Measurements from ENCODE around the gene NHLRC4. TPM values are rescaled to one million over a fixed set of nuclear protein-coding genes. Genes with fewer than 3 reads are reported as not detected.

NHLRC4 gene
- total and polyA plus RNA-seq, 2 of the 8 experiments (the other 6 are each of a cell fraction or from before 2014, with no cell fraction given): 0.60 to 0.76 TPM

DNA sequence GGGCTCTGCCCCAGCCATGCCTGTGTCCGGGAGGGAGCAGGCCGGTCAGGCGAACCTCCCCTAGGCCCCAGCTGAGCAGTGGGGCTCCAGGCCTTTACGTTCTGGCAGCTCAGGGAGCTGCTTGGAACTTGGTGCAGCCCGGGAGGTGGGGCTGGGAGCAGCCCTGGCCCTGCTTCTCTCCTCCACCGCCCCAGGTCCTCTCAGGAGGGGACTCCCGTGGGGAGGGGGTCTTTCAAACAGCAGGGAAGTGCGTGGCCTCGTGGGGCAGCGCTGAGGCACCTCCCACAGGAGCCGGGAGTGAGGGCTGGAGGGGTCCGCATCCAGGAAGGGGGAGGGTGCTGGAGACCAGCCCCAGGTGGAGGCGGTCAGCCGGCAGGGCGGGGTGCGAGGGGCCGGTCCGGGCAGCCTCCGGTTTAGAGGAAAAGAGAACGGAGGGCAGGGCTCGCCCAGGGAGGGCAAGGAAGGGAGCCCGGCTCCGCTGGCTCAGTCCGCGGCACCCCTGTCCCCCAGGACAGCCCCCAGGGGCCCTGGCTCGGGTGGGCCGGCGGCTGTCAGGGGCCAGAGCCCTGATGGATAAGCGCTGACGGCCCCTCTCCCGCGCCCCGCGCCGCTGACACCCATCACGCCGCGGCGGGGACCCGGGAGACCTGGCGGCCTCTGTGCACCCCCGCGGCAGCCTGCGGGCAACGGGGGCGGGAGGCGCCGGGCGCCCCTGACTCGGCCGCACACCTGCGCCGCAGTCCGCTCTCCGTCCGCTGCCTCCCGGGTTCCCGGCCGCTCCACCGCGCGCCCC lies 7.2 kb upstream of the NHLRC4 start (continued):
- no peak for TF ChIP-seq RAD21 (IDR thresholded peaks at IDR 0.05 in 1 of 2, conservative IDR thresholded peaks at IDR 0.05 in 1 of 2; ENCODE audit: low read depth in 2 of 2, low read length in 2 of 2)

Data from H1 (cell line).